K562 (cell line): ENCODE results near the gene LRRC15. TPM values are rescaled to one million over a fixed set of nuclear protein-coding genes. Genes with fewer than 3 reads are reported as not detected.

Experiments
- ATAC-seq: fragments of 200-7000 bp; cut with Tn5 transposase; 3 replicates; pipeline ENCODE4 v1.9.1; 2020; ENCODE audit warnings: moderate library complexity
- BruUV-seq: library from RNA; stranded (reverse); fragments of 400-500 nt; replicated peaks from 2 replicates; lab custom pipeline; 2021; lab: Mats Ljungman, UMichigan
- CTCF ChIA-PET: fragments of 300-600 bp; formaldehyde crosslinking; extraction: SDS; loops from one replicate; lab custom pipeline; 2021; ENCODE audit warnings: low intra/inter-chr PET ratio; lab: Yijun Ruan, JAX
- POLR2A ChIA-PET: fragments of 300-600, 350-650 bp; sonication (Branson Sonifier 250); formaldehyde crosslinking; extraction: SDS; loops from one replicate; lab custom pipeline; 2021; ENCODE audit warnings: antibody characterized with exemption, inconsistent platforms; lab: Yijun Ruan, JAX
- DNase-seq, 4 experiments: peaks; one replicate each; pipeline versions ENCODE4 v3.0.0 to v3.0.0-alpha.2; 2011 to 2018; ENCODE audit warnings: low spot score in 3 of 4, mixed read lengths in 3 of 4; ENCODE audit errors: extremely low read depth in 1 of 4
- FAIRE-seq: peaks from 2 replicates; lab custom pipeline; 2011; peaks lifted over from hg19 to GRCh38; lab: Jason Lieb, UNC
- H2AFZ ChIP-seq: 2 replicates; pipeline ENCODE4 v1.6.0; 2011; ENCODE audit warnings: low read depth, low read length, control low read depth, inconsistent platforms
- H3K27ac ChIP-seq: fragments of 200-600 bp; 3 replicates; pipeline ENCODE4 v1.8.0; 2011; ENCODE audit warnings: low read depth, mild to moderate bottlenecking, control low read depth, inconsistent platforms, low read length, moderate library complexity, mixed read lengths; ENCODE audit errors: extremely low read depth
- H3K27me3 ChIP-seq, 2 experiments: fragments of 300-600 bp in 1 of 2; 2 replicates in 1 of 2; 3 replicates in 1 of 2; pipeline versions ENCODE4 v1.6.0 to v1.8.0; 2011; ENCODE audit warnings: inconsistent platforms in 2 of 2, low read length in 2 of 2, mild to moderate bottlenecking in 1 of 2, mixed read lengths in 1 of 2, moderate library complexity in 1 of 2; ENCODE audit not compliant: control insufficient read depth in 2 of 2, insufficient read depth in 2 of 2
- H3K36me3 ChIP-seq: fragments of 300-600 bp; 3 replicates; pipeline ENCODE4 v1.8.0; 2011; ENCODE audit warnings: mild to moderate bottlenecking, low read length, inconsistent platforms; ENCODE audit not compliant: control insufficient read depth, insufficient read depth
- H3K4me1 ChIP-seq, 2 experiments: fragments of 200-600 bp in 1 of 2; replicated peaks in 1 of 2; 2 replicates in 1 of 2; 3 replicates in 1 of 2; pipeline versions ENCODE4 v1.5.1 to v1.8.0; 2011; ENCODE audit warnings: inconsistent platforms in 2 of 2, low read length in 2 of 2, mild to moderate bottlenecking in 1 of 2, mixed read lengths in 1 of 2, moderate library complexity in 1 of 2; ENCODE audit not compliant: control insufficient read depth in 2 of 2, insufficient read depth in 2 of 2
- H3K4me2 ChIP-seq: 2 replicates; pipeline ENCODE4 v1.6.1; 2011; ENCODE audit warnings: low read length, control low read depth, inconsistent platforms, mixed read lengths; ENCODE audit not compliant: insufficient read depth
- H3K4me3 ChIP-seq: fragments of 200-600 bp; sonication (generic), shearing (Covaris generic); 2 replicates; pipeline ENCODE4 v1.5.1; 2016; ENCODE audit warnings: control low read depth, inconsistent platforms
- H3K79me2 ChIP-seq: fragments of 200-600 bp; 3 replicates; pipeline ENCODE4 v1.8.0; 2011; ENCODE audit warnings: low read length, inconsistent platforms; ENCODE audit not compliant: control insufficient read depth, insufficient read depth
- H3K9ac ChIP-seq, 2 experiments: 2 replicates each; pipeline versions ENCODE4 v1.6.0 to v1.6.1; 2011; ENCODE audit warnings: low read depth in 2 of 2, low read length in 2 of 2, control low read depth in 1 of 2, inconsistent platforms in 1 of 2, mild to moderate bottlenecking in 1 of 2, mixed read lengths in 1 of 2; ENCODE audit not compliant: insufficient read depth in 1 of 2
- H3K9me1 ChIP-seq: one replicate; pipeline ENCODE4 v1.6.0; 2011; ENCODE audit warnings: inconsistent platforms, mild to moderate bottlenecking, low read length, moderate library complexity; ENCODE audit not compliant: control insufficient read depth, insufficient read depth
- H3K9me3 ChIP-seq: replicated peaks from 2 replicates; pipeline ENCODE4 v1.5.1; 2011; ENCODE audit warnings: low read depth, low read length, inconsistent platforms; ENCODE audit not compliant: control insufficient read depth, insufficient read depth
- H4K20me1 ChIP-seq: replicated peaks from 2 replicates; pipeline ENCODE4 v1.6.1; 2011; ENCODE audit warnings: low read length, inconsistent platforms, mixed read lengths; ENCODE audit not compliant: control insufficient read depth, insufficient read depth
- GABPB2 ChIP-seq: fragments of 250-450 bp; sonication (Bioruptor Pico); conservative IDR thresholded peaks from 2 replicates; pipeline ENCODE4 v1.5.1; 2021; ENCODE audit warnings: mild to moderate bottlenecking
- KDM1A ChIP-seq, 2 experiments: fragments of 450-650 bp; IDR thresholded peaks; 2 replicates each; pipeline ENCODE4 v1.6.1; 2016; ENCODE audit warnings: mild to moderate bottlenecking in 2 of 2
- PRDM10 ChIP-seq: fragments of 450-650 bp; IDR thresholded peaks from 2 replicates; pipeline ENCODE4 v1.6.1; 2018; ENCODE audit not compliant: partially characterized antibody
- SNIP1 ChIP-seq: fragments of 450-650 bp; IDR thresholded peaks from 2 replicates; pipeline ENCODE4 v1.7.1; 2017; ENCODE audit warnings: low read depth, mild to moderate bottlenecking
- STAT5A ChIP-seq: IDR thresholded peaks from 2 replicates; pipeline ENCODE4 v1.6.1; 2012; ENCODE audit warnings: low read length, inconsistent platforms, borderline replicate concordance
- WGBS: fragments of 100-300 bp; shearing (Covaris generic); methylation state at CpG from one replicate; pipeline ENCODE4 v1.1.6; 2016; ENCODE audit warnings: low coverage, mixed read lengths; ENCODE audit not compliant: insufficient coverage; ENCODE audit errors: missing lambda C conversion rate; 5-methylcytosine and 5-hydroxymethylcytosine counted together
- in situ Hi-C: fragments of 300-500 bp; cut with MboI; formaldehyde crosslinking; loops from 4 replicates; pipeline ENCODE4 v1.15.0; 2018; ENCODE audit warnings: inconsistent platforms, mixed read lengths
- intact Hi-C: fragments of 100-400 bp; cut with micrococcal nuclease; formaldehyde crosslinking; loops from 2 replicates; pipeline ENCODE4 v1.14.2; 2022
- polyA plus RNA-seq, 8 experiments: library from polyadenylated mRNA; depleted of rRNA in 4 of 8; stranded (reverse) in 5 of 8; unstranded in 3 of 8; fragments of >200 nt; fragmentation: Nextera tagmentation in 2 of 8; fragmentation: Illumina TruSeq in 1 of 8; extraction: Ambion mirVana in 2 of 8; extraction: Trizol in 1 of 8; gene quantifications; 2 replicates each; pipeline versions ENCODE4 v1.2.1 to v1.2.3, GENCODE V29; 2011 to 2014; ENCODE audit warnings: inconsistent platforms in 1 of 8, missing spikeins in 1 of 8
- total RNA-seq, 7 experiments: library from RNA; depleted of rRNA in 6 of 7; stranded (reverse); fragments of >200 nt in 6 of 7; fragmentation: Illumina TruSeq in 2 of 7; extraction: Trizol in 2 of 7; gene quantifications; 2 replicates each; pipeline versions ENCODE4 v1.2.1 to v1.2.3, GENCODE V29; 2011 to 2021; ENCODE audit warnings: low replicate concordance in 1 of 7

The LRRC15 gene
- total and polyA plus RNA-seq, 9 of the 15 experiments (the other 6 are each of a cell fraction or from before 2014, with no cell fraction given) = not detected

GRCh38 chr3:194370753-194371152 is 1.2 kb upstream of the LRRC15 start:
- peaks cover 8% of the 10 kb centered on the region; the same call in 1 of the 2 replicates for H4K20me1 ChIP-seq
- no peak overlapping the region for H2AFZ ChIP-seq
- 20% methylated on average over 8 of the region's 10 CpGs for WGBS
- peak in 1 of 2 experiments; percentile 38; a peak in 1 of 4 replicates for TF ChIP-seq KDM1A (IDR thresholded peaks at IDR 0.05)
- no peak for TF ChIP-seq STAT5A
- no peak for TF ChIP-seq SNIP1
- in situ Hi-C loops (no loop called here), intact Hi-C loops (no loop called here)
- H3K4me1 ChIP-seq = peaks cover 0 to 3% of the 10 kb centered on the region in 2 experiments; a peak in 2 of 5 replicates
- no peaks in the 10 kb centered on the region for H3K36me3 ChIP-seq
- no peak overlapping the region for H3K9ac ChIP-seq
- no peak for DNase-seq
- no TSS peak for BruUV-seq
- no peak for FAIRE-seq
- ATAC-seq = no peak
- ChIA-PET CTCF (no interaction called here), POLR2A (interaction anchor here (2.6 kb wide), 1 partner anchor 11 kb away, joined by 10 read pairs; no protein-coding TSS in a partner anchor)
- peaks cover 54 to 86% of the 10 kb centered on the region in 2 experiments for H3K27me3 ChIP-seq
- no peaks in the 10 kb centered on the region for H3K9me3 ChIP-seq
- no peak overlapping the region for H3K27ac ChIP-seq
- H3K4me2 ChIP-seq = no peak overlapping the region
- no peaks in the 10 kb centered on the region for H3K79me2 ChIP-seq
- H3K4me3 ChIP-seq = no peak overlapping the region
- no peaks in the 10 kb centered on the region for H3K9me1 ChIP-seq

- Histone ChIP-seq H3K27me3 (peaks cover 71 to 96% of the 10 kb centered on the region in 2 experiments), H3K9ac (no peak overlapping the region), H3K36me3 (no peaks in the 10 kb centered on the region), H3K4me1 (peaks cover 0 to 3% of the 10 kb centered on the region in 2 experiments; a peak in 2 of 5 replicates), H4K20me1 (peaks cover 8% of the 10 kb centered on the region; the same call in 1 of the 2 replicates), H3K79me2 (no peaks in the 10 kb centered on the region), H2AFZ (no peak overlapping the region), H3K9me3 (no peaks in the 10 kb centered on the region), H3K27ac (no peak overlapping the region), H3K4me3 (no peak overlapping the region), H3K4me2 (no peak overlapping the region), H3K9me1 (no peaks in the 10 kb centered on the region)
- no TSS peak for BruUV-seq
- intact Hi-C loops (no loop called here), in situ Hi-C loops (no loop called here)
- no peak for DNase-seq
- no peak for FAIRE-seq
- ATAC-seq = no peak
- no peak for TF ChIP-seq GABPB2 (CRISPR knock-in tag)
- TF ChIP-seq PRDM10 = peak; percentile 27
- 3% methylated on average over 6 of the region's 6 CpGs for WGBS
- POLR2A ChIA-PET = interaction anchor here (1.1 to 2.6 kb wide), 4 partner anchors 9 to 216 kb away, joined by 3 to 10 read pairs (median 4); no protein-coding TSS in a partner anchor
- CTCF ChIA-PET = no interaction called here
Observed at GRCh38 chr3:194368918-194369317, 625 bp downstream of the LRRC15 start.
